GM13976 (cell line): Measurements from ENCODE around the gene PARD3.

Source experiments
- DNase-seq: peaks from one replicate; pipeline ENCODE4 v3.0.0; 2012; ENCODE audit warnings: low spot score
- in situ Hi-C: fragments of 300-500 bp; cut with MboI; formaldehyde crosslinking; loops from one replicate; pipeline ENCODE4 v1.12.0; 2022; ENCODE audit warnings: low sequenced_read_pairs, mixed read lengths, inconsistent platforms; ENCODE audit not compliant: unreplicated experiment
- TF ChIP-seq, protein P1 (sequence below): IDR thresholded peaks from 2 replicates; pipeline ENCODE4 v1.5.1; 2012; ENCODE audit warnings: borderline replicate concordance, mild to moderate bottlenecking; ENCODE audit not compliant: insufficient read depth; ENCODE audit errors: extremely low read depth, missing control alignments, control extremely low read depth

PARD3 gene

DNA sequence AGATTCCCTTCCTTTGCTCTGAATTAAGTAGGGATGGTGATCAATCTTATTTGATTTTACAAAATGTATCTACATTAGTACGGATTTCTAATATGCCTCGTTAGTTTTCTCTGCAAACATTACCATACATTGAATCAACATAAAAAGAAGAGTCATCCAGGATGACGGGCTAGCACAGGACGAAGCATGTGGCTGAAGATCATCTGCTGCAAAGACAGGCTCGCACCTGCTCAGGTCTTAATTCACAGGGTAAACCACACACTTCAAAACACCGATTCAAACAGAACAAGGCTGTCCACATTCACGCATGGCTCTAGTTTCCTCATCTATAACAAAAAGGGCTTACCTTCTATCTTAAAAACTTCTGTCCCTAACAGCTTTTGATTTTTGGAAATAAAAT, 323.0 kb downstream of the PARD3 start:
- DNase-seq, result no peak
- TF ChIP-seq, protein P1, sequence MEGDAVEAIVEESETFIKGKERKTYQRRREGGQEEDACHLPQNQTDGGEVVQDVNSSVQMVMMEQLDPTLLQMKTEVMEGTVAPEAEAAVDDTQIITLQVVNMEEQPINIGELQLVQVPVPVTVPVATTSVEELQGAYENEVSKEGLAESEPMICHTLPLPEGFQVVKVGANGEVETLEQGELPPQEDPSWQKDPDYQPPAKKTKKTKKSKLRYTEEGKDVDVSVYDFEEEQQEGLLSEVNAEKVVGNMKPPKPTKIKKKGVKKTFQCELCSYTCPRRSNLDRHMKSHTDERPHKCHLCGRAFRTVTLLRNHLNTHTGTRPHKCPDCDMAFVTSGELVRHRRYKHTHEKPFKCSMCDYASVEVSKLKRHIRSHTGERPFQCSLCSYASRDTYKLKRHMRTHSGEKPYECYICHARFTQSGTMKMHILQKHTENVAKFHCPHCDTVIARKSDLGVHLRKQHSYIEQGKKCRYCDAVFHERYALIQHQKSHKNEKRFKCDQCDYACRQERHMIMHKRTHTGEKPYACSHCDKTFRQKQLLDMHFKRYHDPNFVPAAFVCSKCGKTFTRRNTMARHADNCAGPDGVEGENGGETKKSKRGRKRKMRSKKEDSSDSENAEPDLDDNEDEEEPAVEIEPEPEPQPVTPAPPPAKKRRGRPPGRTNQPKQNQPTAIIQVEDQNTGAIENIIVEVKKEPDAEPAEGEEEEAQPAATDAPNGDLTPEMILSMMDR, result no peak
- in situ Hi-C loops, result no loop called here

DNA sequence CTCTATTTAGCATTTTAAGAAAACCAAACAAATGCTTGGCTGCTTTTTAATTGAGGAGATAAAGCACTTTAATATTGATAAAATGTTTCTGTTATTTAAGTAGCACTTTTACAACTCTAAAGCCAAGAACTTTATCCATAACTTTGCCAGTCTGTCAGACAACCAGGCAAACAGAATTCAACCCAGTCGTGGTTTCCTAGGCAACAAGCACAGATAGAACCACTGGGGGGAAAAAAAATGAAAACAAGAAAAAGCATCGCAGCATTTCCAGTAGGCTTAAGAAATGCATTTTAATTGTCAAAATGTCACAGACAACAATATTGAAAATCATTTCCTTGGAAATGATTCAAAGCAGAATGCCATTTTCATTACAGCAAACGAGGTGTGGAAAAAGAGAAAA, 323.4 kb downstream of the PARD3 start:
- in situ Hi-C loops, result no loop called here
- TF ChIP-seq, protein P1, result no peak

DNA sequence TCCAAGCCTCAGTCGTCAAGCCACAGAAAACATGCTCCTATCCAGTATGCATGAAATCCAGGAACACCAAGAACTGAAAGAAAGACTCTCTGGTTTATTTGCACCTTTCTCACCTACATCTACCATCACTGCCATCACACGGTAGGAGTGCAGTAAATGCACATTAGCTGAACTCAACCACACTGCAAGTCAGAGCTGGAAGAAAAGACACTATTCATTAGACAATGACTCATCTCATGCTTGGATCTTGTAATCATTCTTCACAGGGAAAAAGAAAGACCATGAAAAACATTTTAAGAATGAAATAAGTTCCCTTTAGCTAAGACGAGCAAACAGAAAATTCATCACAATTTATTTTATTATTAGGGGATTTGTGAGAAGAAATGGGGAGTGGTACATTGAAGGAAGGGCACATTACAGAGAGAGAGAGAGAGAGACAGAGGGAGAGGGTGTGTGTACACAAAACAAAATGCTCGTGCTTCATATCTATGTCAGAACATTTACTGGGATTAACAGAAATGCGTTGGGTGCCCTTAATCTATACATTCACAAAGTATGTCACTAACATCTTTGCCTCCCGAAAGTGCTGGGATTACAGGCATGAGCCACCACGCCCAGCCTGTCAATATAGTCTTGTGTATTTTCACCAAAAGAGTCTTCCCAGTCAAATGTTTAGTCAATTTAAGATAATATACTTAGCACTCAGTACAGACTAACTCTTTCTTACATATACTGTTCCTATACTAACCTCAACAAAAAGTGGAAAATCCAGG, 324.9 kb downstream of the PARD3 start:
- in situ Hi-C loops, result no loop called here
- no peak for DNase-seq
- TF ChIP-seq, protein P1, result no peak

More for the DNA sequence above, 323.4 kb downstream of the PARD3 start:
- DNase-seq, result no peak

DNA sequence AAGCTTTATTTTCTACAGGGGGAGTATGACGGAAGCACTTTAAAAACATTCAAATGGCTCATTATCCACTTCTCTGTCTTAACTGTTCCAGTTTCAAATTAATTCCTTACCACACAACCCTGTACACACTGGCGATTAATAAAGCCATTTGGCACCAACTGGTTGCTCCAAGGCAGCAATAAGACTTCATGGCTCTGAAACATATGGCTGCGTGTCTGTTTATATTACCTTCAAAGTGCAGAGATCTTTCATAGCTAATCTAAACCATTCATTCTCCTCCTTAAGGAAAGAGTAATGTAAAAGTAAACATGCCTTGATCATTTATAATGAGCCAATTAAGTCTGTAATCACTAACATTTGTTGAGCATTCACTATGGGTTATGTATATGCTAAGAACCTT, 325.7 kb downstream of the PARD3 start:
- no peak for DNase-seq
- TF ChIP-seq, protein P1, result no peak
- in situ Hi-C loops, result no loop called here

DNA sequence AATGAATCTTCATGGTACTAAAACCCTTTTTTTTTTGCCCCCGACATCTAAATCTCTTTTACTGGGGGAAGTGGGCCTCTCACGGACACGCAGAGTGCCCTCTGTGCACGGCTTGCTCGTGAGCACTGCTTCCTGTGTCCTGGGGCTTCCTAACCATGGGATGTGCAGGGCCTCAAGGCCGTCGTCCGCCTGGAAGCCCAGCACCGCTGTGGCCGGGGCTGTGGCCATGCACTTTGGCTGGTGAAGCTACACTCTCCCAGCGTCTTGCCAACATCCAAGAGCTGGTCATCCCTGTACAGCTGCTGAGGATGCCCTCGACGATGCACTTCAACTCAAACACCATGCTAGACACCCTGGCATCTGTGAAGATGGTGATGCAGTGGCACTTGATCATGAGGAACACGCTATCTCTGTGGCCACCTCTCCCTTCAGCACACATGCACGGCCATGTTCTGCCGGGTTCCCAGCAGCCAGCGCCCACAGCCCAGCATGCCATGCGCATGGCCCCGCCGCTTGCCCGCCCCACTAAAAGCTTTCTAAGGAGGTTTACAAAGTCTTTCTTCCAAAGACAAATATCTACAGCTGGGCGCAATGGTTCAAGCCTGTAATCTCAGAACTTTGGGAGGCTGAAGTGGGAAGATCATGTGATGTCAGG, 326.5 kb downstream of the PARD3 start:
- TF ChIP-seq, protein P1, result no peak
- no peak for DNase-seq
- in situ Hi-C loops, result no loop called here

DNA sequence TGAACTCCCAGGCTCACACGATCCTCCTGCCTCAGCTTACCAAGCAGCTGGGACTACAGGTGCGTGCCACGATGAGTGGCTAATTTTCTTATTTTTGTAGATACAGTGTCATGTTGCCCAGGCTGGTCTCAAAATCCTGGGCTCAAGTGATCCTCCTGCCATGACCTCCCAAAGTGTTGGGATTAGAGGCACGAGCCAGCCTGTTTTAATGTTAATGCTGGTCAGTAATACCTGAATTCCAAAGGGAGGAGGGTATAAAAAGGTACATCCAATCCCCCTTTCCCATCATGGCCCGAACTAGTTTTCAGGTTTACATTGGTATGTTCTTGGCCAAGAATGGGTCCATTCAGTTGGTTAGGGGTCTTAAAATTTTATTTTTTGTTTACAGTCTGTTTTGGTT, 329.1 kb downstream of the PARD3 start:
- DNase-seq, result no peak
- in situ Hi-C loops, result no loop called here
- TF ChIP-seq, protein P1, result no peak
